Mammary epithelial cell (primary cell): Measurements from ENCODE around the gene KRT10.

ENCODE experiments used
- CTCF ChIP-seq, 2 donors: IDR thresholded peaks in 1 of 2; conservative IDR thresholded peaks in 1 of 2; 2 replicates each; pipeline ENCODE4 v1.5.1; 2011 to 2012; ENCODE audit warnings: inconsistent platforms in 2 of 2, low read length in 2 of 2, mild to moderate bottlenecking in 2 of 2, control low read depth in 1 of 2, low read depth in 1 of 2; ENCODE audit not compliant: insufficient read depth in 1 of 2; ENCODE audit errors: extremely low read depth in 1 of 2
- EZH2 ChIP-seq: IDR thresholded peaks from 2 replicates; pipeline ENCODE4 v1.6.1; 2012; ENCODE audit warnings: low read length, inconsistent platforms, borderline replicate concordance

GRCh38 chr17:40849723-40850122, 27.3 kb upstream of the KRT10 start:
- TF ChIP-seq EZH2 (no peak), CTCF (conservative IDR thresholded peaks at IDR 0.05 in 1 of 2, IDR thresholded peaks at IDR 0.05 in 1 of 2; ENCODE audit: extremely low read depth in 1 of 2, insufficient read depth in 1 of 2, low read depth in 1 of 2, low read length in 2 of 2) (no peak)
